Thoracic aorta (tissue), 2 donors: Measurements from ENCODE around the gene PRKAG3. TPM values are rescaled to one million over a fixed set of nuclear protein-coding genes. Genes with fewer than 3 reads are reported as not detected.
A peak's percentile ranks its signal among the peaks of the same experiment; 100 is the strongest.

ENCODE experiments used
- ATAC-seq: fragments of 150-250 bp; one replicate; pipeline ENCODE4 v1.8.0; 2017; ENCODE audit warnings: low read depth; ENCODE audit not compliant: insufficient number of reproducible peaks, low FRiP score
- DNase-seq: peaks from one replicate; pipeline ENCODE4 v3.0.0-alpha.2; 2020; ENCODE audit warnings: low spot score
- H3K27ac ChIP-seq, 2 donors: fragments of 200-600 bp; sonication (generic); 1 replicate in 1 of 2; 2 replicates in 1 of 2; pipeline ENCODE4 v1.5.1; 2016; ENCODE audit warnings: mild to moderate bottlenecking in 2 of 2, moderate library complexity in 2 of 2
- H3K27me3 ChIP-seq: fragments of 200-600 bp; sonication (generic); replicated peaks from 2 replicates; pipeline ENCODE4 v1.6.0; 2016; ENCODE audit warnings: mild to moderate bottlenecking; ENCODE audit not compliant: insufficient read depth
- H3K36me3 ChIP-seq: fragments of 200-600 bp; sonication (generic); one replicate; pipeline ENCODE4 v1.5.1; 2016
- H3K4me1 ChIP-seq, 2 donors: fragments of 200-600 bp; sonication (generic); 1 replicate in 1 of 2; 2 replicates in 1 of 2; pipeline versions ENCODE4 v1.5.1 to v1.6.0; 2016; ENCODE audit warnings: low read depth in 2 of 2, mild to moderate bottlenecking in 1 of 2; ENCODE audit not compliant: control insufficient read depth in 1 of 2
- H3K4me3 ChIP-seq: fragments of 200-600 bp; sonication (generic); 2 replicates; pipeline ENCODE4 v1.5.1; 2016; ENCODE audit warnings: mild to moderate bottlenecking
- H3K9me3 ChIP-seq: fragments of 200-600 bp; sonication (generic); 2 replicates; pipeline ENCODE4 v1.5.1; 2016
- total RNA-seq, 2 donors: library from RNA; depleted of rRNA; stranded (reverse); fragments of >200 nt; gene quantifications; one replicate each; pipeline versions ENCODE4 v1.1.0 to v1.2.3, GENCODE V29; 2016
- TF ChIP-seq, protein P1 (sequence below): fragments of 200-600 bp; sonication (generic); IDR thresholded peaks from one replicate; pipeline ENCODE4 v1.5.1; 2019; ENCODE audit warnings: antibody characterized with exemption

Gene PRKAG3
- total RNA-seq, 2 donors from 2014 or later, result 0.28 TPM; not detected in 1

DNA sequence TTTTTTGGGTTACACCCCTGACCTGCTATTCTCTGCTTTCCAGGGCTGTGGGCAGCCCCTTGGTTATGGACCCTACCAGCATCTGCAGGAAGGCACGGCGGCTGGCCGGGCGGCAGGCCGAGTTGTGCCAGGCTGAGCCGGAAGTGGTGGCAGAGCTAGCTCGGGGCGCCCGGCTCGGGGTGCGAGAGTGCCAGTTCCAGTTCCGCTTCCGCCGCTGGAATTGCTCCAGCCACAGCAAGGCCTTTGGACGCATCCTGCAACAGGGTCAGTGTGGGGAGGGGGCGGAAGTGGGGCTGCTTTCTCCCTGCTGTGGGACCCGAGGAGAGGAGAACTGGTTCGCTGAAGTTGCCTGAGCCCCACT, 39.4 kb upstream of the PRKAG3 start:
- H3K4me1 ChIP-seq, result peaks cover 11 to 22% of the 10 kb centered on the region in 2 donors
- peak overlapping the region; percentile 67 for H3K4me3 ChIP-seq
- TF ChIP-seq, protein P1, sequence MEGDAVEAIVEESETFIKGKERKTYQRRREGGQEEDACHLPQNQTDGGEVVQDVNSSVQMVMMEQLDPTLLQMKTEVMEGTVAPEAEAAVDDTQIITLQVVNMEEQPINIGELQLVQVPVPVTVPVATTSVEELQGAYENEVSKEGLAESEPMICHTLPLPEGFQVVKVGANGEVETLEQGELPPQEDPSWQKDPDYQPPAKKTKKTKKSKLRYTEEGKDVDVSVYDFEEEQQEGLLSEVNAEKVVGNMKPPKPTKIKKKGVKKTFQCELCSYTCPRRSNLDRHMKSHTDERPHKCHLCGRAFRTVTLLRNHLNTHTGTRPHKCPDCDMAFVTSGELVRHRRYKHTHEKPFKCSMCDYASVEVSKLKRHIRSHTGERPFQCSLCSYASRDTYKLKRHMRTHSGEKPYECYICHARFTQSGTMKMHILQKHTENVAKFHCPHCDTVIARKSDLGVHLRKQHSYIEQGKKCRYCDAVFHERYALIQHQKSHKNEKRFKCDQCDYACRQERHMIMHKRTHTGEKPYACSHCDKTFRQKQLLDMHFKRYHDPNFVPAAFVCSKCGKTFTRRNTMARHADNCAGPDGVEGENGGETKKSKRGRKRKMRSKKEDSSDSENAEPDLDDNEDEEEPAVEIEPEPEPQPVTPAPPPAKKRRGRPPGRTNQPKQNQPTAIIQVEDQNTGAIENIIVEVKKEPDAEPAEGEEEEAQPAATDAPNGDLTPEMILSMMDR, result no peak
- no peaks in the 10 kb centered on the region for H3K9me3 ChIP-seq
- H3K27ac ChIP-seq, result no peak overlapping the region
- peaks cover 21% of the 10 kb centered on the region for H3K27me3 ChIP-seq
- DNase-seq (no peak), ATAC-seq (no peak)
- H3K36me3 ChIP-seq, result no peaks in the 10 kb centered on the region

- Histone ChIP-seq H3K27me3 (peaks cover 13% of the 10 kb centered on the region), H3K36me3 (no peaks in the 10 kb centered on the region), H3K9me3 (no peaks in the 10 kb centered on the region), H3K27ac (no peak overlapping the region), H3K4me1 (peaks cover 11 to 22% of the 10 kb centered on the region in 2 donors), H3K4me3 (no peak overlapping the region)
- no peak for DNase-seq
- TF ChIP-seq, protein P1, result no peak
- no peak for ATAC-seq
Observed at GRCh38 chr2:218869064-218869463, 37.5 kb upstream of the PRKAG3 start.

- Histone ChIP-seq H3K9me3 (no peaks in the 10 kb centered on the region), H3K36me3 (no peaks in the 10 kb centered on the region), H3K4me1 (peaks cover 7 to 14% of the 10 kb centered on the region in 2 donors), H3K4me3 (no peak overlapping the region), H3K27me3 (peaks cover 9% of the 10 kb centered on the region), H3K27ac (no peak overlapping the region)
- DNase-seq (no peak), ATAC-seq (no peak)
- TF ChIP-seq, protein P1, result no peak
Observed at GRCh38 chr2:218867900-218868299, 36.3 kb upstream of the PRKAG3 start.

DNA sequence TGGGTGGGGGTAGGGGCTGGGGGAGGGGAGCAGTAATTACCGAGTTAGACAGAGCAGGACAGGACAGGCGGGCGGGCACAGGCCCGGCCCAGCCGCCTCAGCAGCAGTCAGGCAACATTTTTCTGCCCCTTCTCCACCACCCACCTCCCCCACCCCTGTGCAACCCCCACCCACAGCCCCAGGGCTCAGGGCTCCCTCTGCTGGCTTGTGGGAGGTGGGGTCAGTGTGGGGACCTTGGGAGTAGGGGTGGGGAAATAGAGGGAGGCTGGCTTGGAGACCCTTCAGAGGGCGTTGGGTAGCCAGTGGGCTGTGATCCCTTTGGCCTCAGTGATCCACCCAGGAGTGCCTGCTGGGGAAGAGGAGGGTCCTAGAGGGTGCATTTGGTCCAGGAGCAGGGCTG, 34.4 kb upstream of the PRKAG3 start:
- Histone ChIP-seq H3K4me1 (peaks cover 3 to 4% of the 10 kb centered on the region in 2 donors), H3K4me3 (no peak overlapping the region), H3K27ac (no peak overlapping the region), H3K27me3 (peaks cover 9% of the 10 kb centered on the region), H3K9me3 (no peaks in the 10 kb centered on the region), H3K36me3 (no peaks in the 10 kb centered on the region)
- DNase-seq, result no peak
- TF ChIP-seq, protein P1, result no peak
- no peak for ATAC-seq

DNA sequence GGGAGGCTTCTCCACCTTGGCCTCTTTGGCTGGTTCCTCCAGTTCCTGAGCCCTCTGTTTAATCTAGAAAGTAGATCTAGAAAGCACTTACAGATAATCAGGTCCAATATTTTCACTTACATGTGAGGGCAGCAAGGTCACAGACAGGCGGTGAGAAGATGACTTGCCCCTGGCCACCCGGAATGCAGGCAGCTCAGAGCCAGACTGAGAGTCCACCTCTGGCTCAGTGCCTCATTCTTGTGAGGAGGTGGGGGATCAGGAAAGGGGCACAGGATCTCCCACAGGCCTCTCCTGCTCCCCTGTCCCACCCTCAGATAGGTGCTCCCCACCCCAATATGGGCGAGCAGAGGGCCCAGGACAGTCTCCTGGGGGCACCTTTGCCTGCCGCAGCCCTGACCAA, 33.8 kb upstream of the PRKAG3 start:
- TF ChIP-seq, protein P1, result no peak
- no peaks in the 10 kb centered on the region for H3K36me3 ChIP-seq
- peaks cover 6 to 9% of the 10 kb centered on the region in 2 donors for H3K4me1 ChIP-seq
- H3K9me3 ChIP-seq, result no peaks in the 10 kb centered on the region
- no peak overlapping the region for H3K4me3 ChIP-seq
- peaks cover 12% of the 10 kb centered on the region for H3K27me3 ChIP-seq
- DNase-seq, result no peak
- ATAC-seq, result no peak
- H3K27ac ChIP-seq, result no peak overlapping the region
